ENCODE measurements around the gene DDT. TPM values are rescaled to one million over a fixed set of nuclear protein-coding genes. Genes with fewer than 3 reads are reported as not detected.
"Not testable (repeated sequence)": the region's sequence is repeated elsewhere in the genome, so short reads cannot be mapped to it uniquely, and the experiment has no call there.

Gene DDT
- total RNA-seq, 2 experiments from 2014 or later, result 105 to 108 TPM

DNA sequence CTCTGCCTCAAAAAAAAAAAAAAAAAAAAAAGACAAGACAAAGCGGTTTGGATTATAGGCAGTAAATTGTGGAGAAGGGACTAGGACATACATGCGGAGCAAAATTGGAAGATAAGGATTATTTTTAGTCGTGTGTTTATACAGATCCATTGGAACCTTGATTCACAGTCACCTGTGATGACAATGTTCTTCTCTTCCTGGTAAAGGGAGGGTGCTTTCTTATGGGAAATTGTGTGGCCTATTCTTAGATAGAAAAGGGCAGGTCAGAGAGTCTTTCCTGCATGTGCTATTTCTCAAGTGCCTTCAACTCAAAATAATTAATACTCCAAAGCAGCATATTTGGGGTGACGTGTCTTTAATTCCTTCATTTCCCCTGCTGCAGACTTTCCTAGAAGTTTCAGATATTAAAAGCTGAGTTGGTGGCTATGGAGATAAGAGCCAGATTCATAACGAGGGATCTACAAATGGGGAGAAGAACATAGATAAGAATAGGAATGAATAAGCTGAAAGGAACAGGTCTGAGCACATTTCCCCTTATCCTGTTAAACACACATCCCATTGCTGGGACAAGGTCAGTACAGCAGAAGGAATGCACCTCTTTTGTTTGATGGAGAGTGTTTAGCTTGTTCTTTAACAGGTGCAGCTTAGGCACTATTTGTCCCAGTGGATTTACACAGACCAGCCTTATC, 35.8 kb downstream of the DDT start:
- H3K27me3 Mint-ChIP-seq, result no peaks in the 10 kb centered on the region
- H3K4me3 Mint-ChIP-seq, result no peak overlapping the region
- H3K9me3 Mint-ChIP-seq, result no peaks in the 10 kb centered on the region
- H3K36me3 Mint-ChIP-seq, result no peaks in the 10 kb centered on the region
- no peak overlapping the region for H3K27ac Mint-ChIP-seq
- POLR2A ChIA-PET, result no interaction called here
- no peaks in the 10 kb centered on the region for H3K4me1 Mint-ChIP-seq (ENCODE audit: low read depth)
- intact Hi-C loops (cut with micrococcal nuclease), result no loop called here
- no peak for DNase-seq
- CTCF ChIA-PET, result no interaction called here

DNA sequence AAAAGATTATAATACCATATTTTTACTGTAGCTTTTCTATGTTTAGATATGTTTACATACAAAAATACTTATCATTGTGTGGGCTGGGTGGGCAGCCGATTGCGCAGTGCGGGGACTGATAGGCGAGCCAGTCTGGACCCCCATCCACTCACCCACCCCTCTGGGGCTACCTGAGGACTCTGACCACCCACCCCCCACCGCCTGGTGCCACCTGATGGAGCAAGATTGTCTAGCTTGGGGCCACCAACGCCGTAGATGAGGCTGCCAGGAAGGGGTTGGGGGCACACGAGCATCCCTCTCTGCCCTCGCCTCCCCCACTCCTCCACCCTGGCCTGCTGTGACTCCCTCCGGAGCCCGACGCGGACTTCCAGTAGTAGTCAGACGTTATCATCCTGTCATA, 47.7 kb downstream of the DDT start:
- intact Hi-C loops (cut with micrococcal nuclease), result no loop called here
- DNase-seq, result no peak
- H3K4me1 Mint-ChIP-seq (ENCODE audit: low read depth), result no peaks in the 10 kb centered on the region
- H3K27me3 Mint-ChIP-seq, result no peaks in the 10 kb centered on the region
- peaks cover 19% of the 10 kb centered on the region for H3K9me3 Mint-ChIP-seq
- ChIA-PET POLR2A (no interaction called here), CTCF (interaction anchor here (0.7 kb wide), 1 partner anchor 249 kb away, joined by 3 read pairs; no protein-coding TSS in a partner anchor)
- H3K4me3 Mint-ChIP-seq, result no peak overlapping the region
- H3K36me3 Mint-ChIP-seq, result peaks cover 35% of the 10 kb centered on the region
- no peak overlapping the region for H3K27ac Mint-ChIP-seq

GRCh38 chr22:23925020-23925606, 49.1 kb downstream of the DDT start:
- no peak overlapping the region for H3K27ac Mint-ChIP-seq
- intact Hi-C loops (cut with micrococcal nuclease), result no loop called here
- H3K36me3 Mint-ChIP-seq, result peaks cover 30% of the 10 kb centered on the region
- no peak overlapping the region for H3K4me3 Mint-ChIP-seq
- H3K9me3 Mint-ChIP-seq, result peaks cover 14% of the 10 kb centered on the region
- ChIA-PET CTCF (no interaction called here), POLR2A (interaction anchor here (0.7 kb wide), 1 partner anchor 501 kb away, joined by 5 read pairs; no protein-coding TSS in a partner anchor)
- H3K27me3 Mint-ChIP-seq, result no peaks in the 10 kb centered on the region
- DNase-seq, result no peak
- no peaks in the 10 kb centered on the region for H3K4me1 Mint-ChIP-seq (ENCODE audit: low read depth)

- ChIA-PET CTCF (no interaction called here), POLR2A (no interaction called here)
- intact Hi-C loops (cut with micrococcal nuclease), result no loop called here
Observed at GRCh38 chr22:23922921-23923320, 51.3 kb downstream of the DDT start.

GRCh38 chr22:23921586-23922201, 52.5 kb downstream of the DDT start:
- DNase-seq; H3K4me1 Mint-ChIP-seq (ENCODE audit: low read depth); H3K27me3 Mint-ChIP-seq; POLR2A ChIA-PET; H3K27ac Mint-ChIP-seq; intact Hi-C loops (cut with micrococcal nuclease); H3K4me3 Mint-ChIP-seq: not testable (repeated sequence)
- peaks cover 23% of the 10 kb centered on the region for H3K36me3 Mint-ChIP-seq
- peaks cover 14% of the 10 kb centered on the region for H3K9me3 Mint-ChIP-seq
- CTCF ChIA-PET, result interaction anchor here (1.1 kb wide), 1 partner anchor 27 kb away, joined by 4 read pairs; the partner anchor contains the start of gene MIF

More at GRCh38 chr22:23922921-23923320, 51.3 kb downstream of the DDT start:
- no peak overlapping the region for H3K27ac Mint-ChIP-seq
- DNase-seq, result no peak
- peaks cover 28% of the 10 kb centered on the region for H3K36me3 Mint-ChIP-seq
- no peak overlapping the region for H3K4me3 Mint-ChIP-seq
- no peaks in the 10 kb centered on the region for H3K27me3 Mint-ChIP-seq
- H3K9me3 Mint-ChIP-seq, result peaks cover 14% of the 10 kb centered on the region
- H3K4me1 Mint-ChIP-seq (ENCODE audit: low read depth), result no peaks in the 10 kb centered on the region

Other genes with a start within 250 kb of the DDT start
- gene ZNF70, start 223.3 kb downstream of the DDT start, total RNA-seq, result 1 to 10 TPM; 1.2 to 1.3 TPM
- gene VPREB3, start 220.0 kb downstream of the DDT start, total RNA-seq, result not detected
- gene C22orf15, start 211.5 kb downstream of the DDT start, total RNA-seq, result under 1 TPM; 0.31 to 0.90 TPM
- 100 to 1,000 TPM; 144 to 157 TPM for gene CHCHD10, start 206.5 kb downstream of the DDT start, total RNA-seq
- gene MMP11, start 201.6 kb downstream of the DDT start, total RNA-seq, result 1 to 10 TPM in 1 of 2 experiments, under 1 TPM in 1; 0.70 to 1.0 TPM
- gene SMARCB1, start 187.5 kb downstream of the DDT start, total RNA-seq, result 10 to 100 TPM; 71.3 to 72.5 TPM
- gene DERL3, start 135.4 kb downstream of the DDT start, total RNA-seq, result 1 to 10 TPM; 8.1 to 9.7 TPM
- 1 to 10 TPM; 6.8 to 8.9 TPM for gene SLC2A11, start 116.6 kb downstream of the DDT start, total RNA-seq
- 1,000 to 10,000 TPM; 1,215 to 1,240 TPM for gene MIF, start 80.1 kb downstream of the DDT start, total RNA-seq
- under 1 TPM in 1 of 2 experiments, not detected in 1; 0.33 TPM for gene GSTT2B, start 13.2 kb downstream of the DDT start, total RNA-seq
- gene DDTL, start 7.6 kb downstream of the DDT start, total RNA-seq, result 1 to 10 TPM; 1.4 to 2.0 TPM
- gene GSTT2, start 5.7 kb upstream of the DDT start, total RNA-seq, result not detected
- not detected for gene GSTT4, start 31.0 kb upstream of the DDT start, total RNA-seq
- gene CABIN1, start 36.9 kb upstream of the DDT start, total RNA-seq, result 10 to 100 TPM; 76.6 to 79.9 TPM
- under 1 TPM; 0.19 to 0.22 TPM for gene SUSD2, start 207.0 kb upstream of the DDT start, total RNA-seq

Data from activated CD4-positive, alpha-beta memory T cell treated with anti-CD3 and anti-CD28 coated beads for 36 hours (primary cell).